Activated B cell treated with CpG ODN at 0.5 μM for 24 hours (primary cell): Measurements from ENCODE around the gene SMIM38. TPM values are rescaled to one million over a fixed set of nuclear protein-coding genes. Genes with fewer than 3 reads are reported as not detected.

Experiments used
- ATAC-seq: fragments of 200-7000 bp; cut with Tn5 transposase; one replicate; pipeline ENCODE4 v1.10.0; 2021; ENCODE audit warnings: low read depth, mild to moderate bottlenecking, moderate library complexity
- CTCF ChIA-PET: fragments of 350-600 bp; sonication (Branson Sonifier 250); formaldehyde crosslinking; loops from one replicate; lab custom pipeline; 2021; ENCODE audit warnings: antibody characterized with exemption; lab: Charles Lee
- POLR2A ChIA-PET: fragments of 350-600 bp; sonication (Branson Sonifier 250); formaldehyde crosslinking; loops from one replicate; lab custom pipeline; 2021; ENCODE audit warnings: antibody characterized with exemption; lab: Charles Lee
- DNase-seq: peaks from one replicate; pipeline ENCODE4 v3.0.0; 2022
- H3K27ac Mint-ChIP-seq: one replicate; pipeline ENCODE4 v1.8.0; 2020; ENCODE audit warnings: mixed read lengths
- H3K27me3 Mint-ChIP-seq: one replicate; pipeline ENCODE4 v1.8.0; 2021; ENCODE audit warnings: mixed read lengths
- H3K36me3 Mint-ChIP-seq: one replicate; pipeline ENCODE4 v1.8.0; 2021; ENCODE audit warnings: low read depth, mixed read lengths
- H3K4me1 Mint-ChIP-seq: one replicate; pipeline ENCODE4 v1.8.0; 2021; ENCODE audit warnings: mixed read lengths
- H3K4me3 Mint-ChIP-seq: one replicate; pipeline ENCODE4 v1.8.0; 2020; ENCODE audit warnings: mild to moderate bottlenecking, mixed read lengths
- H3K9me3 Mint-ChIP-seq: one replicate; pipeline ENCODE4 v1.8.0; 2020; ENCODE audit warnings: mixed read lengths
- CTCF ChIP-seq: fragments of 200-600 bp; IDR thresholded peaks from one replicate; pipeline ENCODE4 v1.8.0; 2022; ENCODE audit warnings: antibody characterized with exemption, mild to moderate bottlenecking
- intact Hi-C: fragments of 100-400 bp; cut with micrococcal nuclease; formaldehyde crosslinking; loops from one replicate; pipeline ENCODE4 v1.15.1; 2024
- total RNA-seq: library from RNA; stranded (reverse); gene quantifications from 2 replicates; pipeline ENCODE4 v1.2.3, GENCODE V29; 2022

Gene SMIM38
- total RNA-seq, 1 donor from 2014 or later, result 2.7 TPM

GRCh38 chr11:69203381-69203780, 47.6 kb downstream of the SMIM38 start:
- no peak for ATAC-seq
- no peak overlapping the region for H3K27ac Mint-ChIP-seq
- no peaks in the 10 kb centered on the region for H3K4me1 Mint-ChIP-seq
- CTCF ChIA-PET, result no interaction called here
- no peak for TF ChIP-seq CTCF
- no peaks in the 10 kb centered on the region for H3K36me3 Mint-ChIP-seq
- peaks cover 3% of the 10 kb centered on the region for H3K27me3 Mint-ChIP-seq
- H3K9me3 Mint-ChIP-seq, result peaks cover 3% of the 10 kb centered on the region
- intact Hi-C loops, result no loop called here
- H3K4me3 Mint-ChIP-seq, result no peak overlapping the region
- POLR2A ChIA-PET, result no interaction called here
- DNase-seq, result no peak

- CTCF ChIA-PET, result no interaction called here
- H3K36me3 Mint-ChIP-seq, result no peaks in the 10 kb centered on the region
Measured at GRCh38 chr11:69203901-69204245, 48.1 kb downstream of the SMIM38 start.

GRCh38 chr11:69204246-69204940, 48.7 kb downstream of the SMIM38 start:
- no peak for TF ChIP-seq CTCF
- Mint-ChIP-seq H3K4me3 (no peak overlapping the region), H3K9me3 (peaks cover 5% of the 10 kb centered on the region), H3K36me3 (no peaks in the 10 kb centered on the region), H3K4me1 (no peaks in the 10 kb centered on the region), H3K27me3 (peaks cover 3% of the 10 kb centered on the region), H3K27ac (no peak overlapping the region)
- intact Hi-C loops, result no loop called here
- CTCF ChIA-PET, result no interaction called here
- DNase-seq (no peak), ATAC-seq (no peak)
- POLR2A ChIA-PET, result no interaction called here

More at GRCh38 chr11:69203901-69204245, 48.1 kb downstream of the SMIM38 start:
- Mint-ChIP-seq H3K4me3 (no peak overlapping the region), H3K4me1 (no peaks in the 10 kb centered on the region), H3K27me3 (peaks cover 3% of the 10 kb centered on the region), H3K9me3 (peaks cover 5% of the 10 kb centered on the region), H3K27ac (no peak overlapping the region)
- DNase-seq (no peak), ATAC-seq (no peak)
- no peak for TF ChIP-seq CTCF
- POLR2A ChIA-PET, result no interaction called here
- intact Hi-C loops, result no loop called here

- ChIA-PET CTCF (no interaction called here), POLR2A (no interaction called here)
- intact Hi-C loops, result no loop called here
- Mint-ChIP-seq H3K27me3 (peaks cover 3% of the 10 kb centered on the region), H3K4me1 (peaks cover 5% of the 10 kb centered on the region), H3K36me3 (no peaks in the 10 kb centered on the region), H3K27ac (no peak overlapping the region), H3K9me3 (peaks cover 5% of the 10 kb centered on the region), H3K4me3 (no peak overlapping the region)
- no peak for DNase-seq
- TF ChIP-seq CTCF, result no peak
- no peak for ATAC-seq
Measured at GRCh38 chr11:69204941-69205742, 49.4 kb downstream of the SMIM38 start.

Other genes starting within 250 kb of the SMIM38 start
- not detected in 2 replicates for gene MRGPRD, start 174.9 kb upstream of the SMIM38 start, total RNA-seq
- not detected in 2 replicates for gene MRGPRF, start 142.7 kb upstream of the SMIM38 start, total RNA-seq
- 29.1 and 35.4 TPM in 2 replicates for gene TPCN2, start 107.0 kb upstream of the SMIM38 start, total RNA-seq
- 0.62 TPM in 1 of 2 replicates, not detected in the other for gene MYEOV, start 138.2 kb downstream of the SMIM38 start, total RNA-seq